Tibial nerve (tissue), 4 donors: Measurements from ENCODE around the gene SETD3. TPM values are rescaled to one million over a fixed set of nuclear protein-coding genes. Genes with fewer than 3 reads are reported as not detected.
A peak's percentile ranks its signal among the peaks of the same experiment; 100 is the strongest.

Source experiments
- DNase-seq, 2 donors: peaks; one replicate each; pipeline ENCODE4 v3.0.0-alpha.2; 2019; ENCODE audit warnings: low spot score in 2 of 2
- H3K27ac ChIP-seq, 4 donors: fragments of 200-600 bp; sonication (generic) in 3 of 4; one replicate each; pipeline ENCODE4 v1.5.1; 2017 to 2019; ENCODE audit warnings: mild to moderate bottlenecking in 1 of 4
- H3K27me3 ChIP-seq, 2 donors: fragments of 200-600 bp; sonication (generic) in 1 of 2; one replicate each; pipeline versions ENCODE4 v1.5.1 to v1.6.0; 2017 to 2019
- H3K36me3 ChIP-seq, 3 donors: fragments of 200-600 bp; sonication (generic); one replicate each; pipeline ENCODE4 v1.5.1; 2018 to 2019
- H3K4me1 ChIP-seq, 4 donors: fragments of 200-600 bp; sonication (generic) in 3 of 4; one replicate each; pipeline ENCODE4 v1.5.1; 2017 to 2019
- H3K4me3 ChIP-seq, 4 donors: fragments of 200-600 bp; sonication (generic) in 3 of 4; one replicate each; pipeline ENCODE4 v1.5.1; 2017 to 2019; ENCODE audit warnings: mild to moderate bottlenecking in 1 of 4, moderate library complexity in 1 of 4
- H3K9me3 ChIP-seq, 4 donors: fragments of 200-600 bp; sonication (generic) in 3 of 4; one replicate each; pipeline ENCODE4 v1.5.1; 2017 to 2019
- EP300 ChIP-seq, 2 donors: sonication (generic); formaldehyde crosslinking; IDR thresholded peaks; one replicate each; pipeline ENCODE4 v1.6.1; 2017; ENCODE audit warnings: antibody characterized with exemption in 2 of 2, mild to moderate bottlenecking in 1 of 2
- POLR2A ChIP-seq, 2 donors: fragments of 450-650 bp; IDR thresholded peaks; one replicate each; pipeline ENCODE4 v1.6.1; 2017; ENCODE audit warnings: antibody characterized with exemption in 2 of 2, mild to moderate bottlenecking in 2 of 2, moderate library complexity in 2 of 2
- WGBS, 2 donors: methylation state at CpG; one replicate each; pipeline ENCODE4 v1.1.5; 2018; 5-methylcytosine and 5-hydroxymethylcytosine counted together
- total RNA-seq, 4 donors: library from RNA; depleted of rRNA; stranded (reverse); fragments of >200 nt; gene quantifications; one replicate each; pipeline ENCODE4 v1.1.0, GENCODE V29; 2016
- TF ChIP-seq, protein P1 (sequence below), 5 experiments: fragments of 200-600 bp in 3 of 5; fragments of 450-650 bp in 2 of 5; sonication (generic) in 3 of 5; IDR thresholded peaks; one replicate each; pipeline ENCODE4 v1.5.1; 2016 to 2019; ENCODE audit warnings: antibody characterized with exemption in 5 of 5, mild to moderate bottlenecking in 3 of 5, moderate library complexity in 2 of 5

Gene SETD3
- total RNA-seq, 4 donors from 2014 or later, result 63.3 to 118 (median 80.6) TPM

DNA sequence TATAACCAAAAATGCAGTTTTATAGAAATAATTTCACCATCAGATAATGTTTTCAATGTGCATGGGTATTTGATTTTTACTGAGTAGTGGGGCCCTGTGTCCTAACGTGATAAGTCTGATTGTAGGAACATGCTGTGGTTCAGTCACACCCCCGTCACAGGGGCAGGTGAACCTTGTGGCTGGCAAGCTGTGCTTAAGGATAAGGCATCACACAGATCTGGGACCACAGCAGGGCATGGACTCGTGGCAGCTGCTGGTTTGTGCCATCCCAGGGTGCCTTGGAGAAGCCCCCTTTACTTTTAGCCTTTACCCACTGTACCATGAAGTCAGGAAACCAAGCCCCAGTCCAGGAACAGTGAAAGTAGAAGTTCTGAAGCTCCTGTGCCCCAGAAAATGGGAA is 17.2 kb upstream of the SETD3 start:
- H3K27me3 ChIP-seq, result no peaks in the 10 kb centered on the region
- no peaks in the 10 kb centered on the region for H3K4me1 ChIP-seq
- no peaks in the 10 kb centered on the region for H3K9me3 ChIP-seq
- TF ChIP-seq, protein P1, sequence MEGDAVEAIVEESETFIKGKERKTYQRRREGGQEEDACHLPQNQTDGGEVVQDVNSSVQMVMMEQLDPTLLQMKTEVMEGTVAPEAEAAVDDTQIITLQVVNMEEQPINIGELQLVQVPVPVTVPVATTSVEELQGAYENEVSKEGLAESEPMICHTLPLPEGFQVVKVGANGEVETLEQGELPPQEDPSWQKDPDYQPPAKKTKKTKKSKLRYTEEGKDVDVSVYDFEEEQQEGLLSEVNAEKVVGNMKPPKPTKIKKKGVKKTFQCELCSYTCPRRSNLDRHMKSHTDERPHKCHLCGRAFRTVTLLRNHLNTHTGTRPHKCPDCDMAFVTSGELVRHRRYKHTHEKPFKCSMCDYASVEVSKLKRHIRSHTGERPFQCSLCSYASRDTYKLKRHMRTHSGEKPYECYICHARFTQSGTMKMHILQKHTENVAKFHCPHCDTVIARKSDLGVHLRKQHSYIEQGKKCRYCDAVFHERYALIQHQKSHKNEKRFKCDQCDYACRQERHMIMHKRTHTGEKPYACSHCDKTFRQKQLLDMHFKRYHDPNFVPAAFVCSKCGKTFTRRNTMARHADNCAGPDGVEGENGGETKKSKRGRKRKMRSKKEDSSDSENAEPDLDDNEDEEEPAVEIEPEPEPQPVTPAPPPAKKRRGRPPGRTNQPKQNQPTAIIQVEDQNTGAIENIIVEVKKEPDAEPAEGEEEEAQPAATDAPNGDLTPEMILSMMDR (IDR thresholded peaks at IDR 0.05), result no peak
- 77 to 82% methylated on average over 3 of the region's 3 CpGs for WGBS, 2 donors
- H3K4me3 ChIP-seq, result no peak overlapping the region
- H3K27ac ChIP-seq, result no peak overlapping the region
- peaks cover 4 to 83% (median 10%) of the 10 kb centered on the region in 3 donors for H3K36me3 ChIP-seq
- no peak for DNase-seq

DNA sequence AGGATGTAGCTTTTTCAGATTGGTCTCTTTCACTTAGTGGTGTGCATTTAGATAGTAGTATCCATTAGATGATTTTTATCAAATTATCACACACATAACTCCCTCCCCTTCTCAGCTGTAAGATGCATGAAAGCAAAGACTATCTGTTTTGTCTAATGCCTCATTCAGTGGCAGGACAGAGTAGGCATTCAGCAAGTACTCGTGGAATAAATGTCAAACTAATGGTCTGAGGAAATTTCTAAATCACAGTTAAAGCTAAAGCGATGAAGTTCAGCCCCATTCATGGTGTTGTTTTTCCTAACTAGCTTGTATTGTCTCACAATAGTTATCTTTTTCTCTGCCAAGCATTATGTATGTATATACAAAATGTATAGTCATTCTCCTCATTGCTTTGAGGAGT is 16.7 kb upstream of the SETD3 start:
- H3K9me3 ChIP-seq, result no peaks in the 10 kb centered on the region
- 47 to 62% methylated on average over 2 of the region's 2 CpGs for WGBS, 2 donors
- no peak overlapping the region for H3K4me3 ChIP-seq
- no peaks in the 10 kb centered on the region for H3K4me1 ChIP-seq
- no peak for DNase-seq
- TF ChIP-seq, protein P1 (IDR thresholded peaks at IDR 0.05), result no peak
- TF ChIP-seq EP300 (IDR thresholded peaks at IDR 0.05) (no peak), POLR2A (IDR thresholded peaks at IDR 0.05) (no peak)
- peaks cover 0 to 83% (median 8%) of the 10 kb centered on the region in 3 donors for H3K36me3 ChIP-seq
- H3K27me3 ChIP-seq, result no peaks in the 10 kb centered on the region
- H3K27ac ChIP-seq, result no peak overlapping the region

DNA sequence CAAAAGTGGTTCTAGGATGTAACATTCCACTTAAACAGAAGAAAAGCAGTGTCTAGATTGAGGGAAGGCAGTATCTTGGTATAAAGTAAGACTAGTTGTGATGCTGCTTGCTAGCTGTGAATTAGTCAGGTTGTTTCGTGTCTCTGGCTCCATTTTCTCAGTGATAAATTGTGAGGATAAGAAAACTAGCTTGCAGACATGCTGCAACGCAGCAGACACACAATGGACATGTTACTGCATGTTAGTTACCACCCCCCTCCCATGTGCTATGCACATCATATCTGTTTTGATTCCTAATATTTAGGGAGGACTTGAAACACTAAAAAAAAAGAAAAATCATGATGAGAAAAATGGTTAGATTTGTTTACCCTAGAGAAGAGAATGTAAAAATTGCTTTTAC is 3.4 kb upstream of the SETD3 start:
- H3K4me1 ChIP-seq, result peaks cover 0 to 63% (median 23%) of the 10 kb centered on the region in 4 donors
- H3K27me3 ChIP-seq, result no peaks in the 10 kb centered on the region
- DNase-seq, result no peak
- no peak overlapping the region for H3K27ac ChIP-seq
- TF ChIP-seq, protein P1 (IDR thresholded peaks at IDR 0.05), result no peak
- TF ChIP-seq EP300 (IDR thresholded peaks at IDR 0.05), result no peak
- no peak for TF ChIP-seq POLR2A (IDR thresholded peaks at IDR 0.05)
- no peaks in the 10 kb centered on the region for H3K36me3 ChIP-seq
- H3K9me3 ChIP-seq, result no peaks in the 10 kb centered on the region
- no peak overlapping the region for H3K4me3 ChIP-seq
- WGBS, 2 donors, result 42 to 60% methylated on average over 2 of the region's 2 CpGs

DNA sequence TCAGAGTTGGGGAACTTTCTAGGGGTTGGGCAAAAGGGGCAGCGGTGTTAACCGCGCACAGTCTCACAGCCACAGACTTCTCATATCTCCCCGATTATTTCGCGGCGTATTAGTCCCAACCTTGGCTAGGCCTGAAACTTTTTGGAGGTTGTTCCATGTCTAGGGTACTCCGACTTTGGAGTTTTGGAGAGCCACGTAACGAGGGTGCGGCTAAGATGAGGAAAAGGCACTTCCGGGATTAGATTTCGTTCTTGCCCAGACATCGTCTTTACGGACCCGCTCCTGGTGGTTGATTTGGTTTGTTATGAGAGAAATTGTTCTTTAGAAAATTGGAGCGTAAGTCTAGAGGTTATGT is 1.1 kb upstream of the SETD3 start:
- Histone ChIP-seq H3K4me3 (peak overlapping the region; percentile 67 to 97 (median 92)), H3K36me3 (no peaks in the 10 kb centered on the region), H3K4me1 (peaks cover 0 to 70% (median 31%) of the 10 kb centered on the region in 4 donors), H3K27ac (peak overlapping the region; percentile 89 to 96 (median 96)), H3K27me3 (no peaks in the 10 kb centered on the region), H3K9me3 (no peaks in the 10 kb centered on the region)
- 0 to 1% methylated on average over 17 of the region's 17 CpGs for WGBS, 2 donors
- TF ChIP-seq EP300 (IDR thresholded peaks at IDR 0.05) (no peak), POLR2A (IDR thresholded peaks at IDR 0.05) (no peak)
- TF ChIP-seq, protein P1 (IDR thresholded peaks at IDR 0.05), result no peak
- DNase-seq, result no peak

DNA sequence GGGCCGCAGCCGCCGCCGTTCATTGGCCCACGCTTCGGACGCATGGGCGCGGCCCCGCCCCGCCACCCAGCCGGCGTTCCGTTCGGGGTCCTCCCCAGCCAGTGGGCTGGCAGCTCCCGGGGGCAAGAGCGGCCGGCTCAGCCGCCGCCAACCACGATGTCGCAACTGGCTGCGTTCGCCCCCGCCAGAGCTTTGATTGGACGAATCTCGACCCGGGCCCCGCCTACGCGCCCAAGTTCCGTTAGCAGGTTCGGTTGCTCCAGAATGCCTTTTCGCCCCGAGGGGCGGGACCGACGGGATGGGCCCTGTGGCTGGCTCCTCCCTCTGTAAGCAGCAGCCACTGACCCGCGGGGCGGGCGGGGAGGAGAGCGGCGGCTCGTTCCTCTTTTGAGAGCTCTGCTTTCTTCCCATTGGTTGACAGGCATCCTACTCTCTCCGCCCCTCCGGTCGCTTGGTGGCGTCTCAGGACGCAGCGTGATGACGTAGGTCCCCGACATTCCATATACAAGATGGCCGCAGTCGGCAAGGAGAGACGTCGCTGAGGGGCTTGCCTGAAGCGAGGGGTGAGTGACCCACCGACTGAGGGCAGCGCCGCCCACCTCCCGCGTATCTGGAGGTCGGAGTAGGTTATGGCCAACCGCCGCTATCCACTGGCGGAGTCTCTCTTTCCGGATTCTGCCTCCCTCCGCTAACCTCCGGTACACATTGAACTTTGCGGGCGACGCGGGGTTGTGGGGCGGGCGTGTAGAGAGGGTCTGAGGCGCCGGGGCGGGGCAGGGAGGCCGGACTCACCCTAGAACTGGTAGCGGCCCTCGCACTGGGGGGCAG is 472 bp upstream of the SETD3 start, which contains the start of gene CCNK:
CCNK (plus strand) TSS at position 493 of the 828 bp plus-strand sequence. CDS start 11,269 bp downstream, outside the sequence.
- peak; percentile 98 to 100 for DNase-seq
- TF ChIP-seq POLR2A (IDR thresholded peaks at IDR 0.05), result peak; percentile 88 to 95
- TF ChIP-seq, protein P1 (IDR thresholded peaks at IDR 0.05), result peak in 1 of 5 experiments; percentile 43
- TF ChIP-seq EP300 (IDR thresholded peaks at IDR 0.05), result peak; percentile 93 to 100
- WGBS, 2 donors, result 0% methylated on average over 42 to 64 of the region's 82 CpGs
- Histone ChIP-seq H3K27me3 (no peaks in the 10 kb centered on the region), H3K9me3 (no peaks in the 10 kb centered on the region), H3K27ac (peak within 1 kb of the TSS; percentile 89 to 96 (median 96)), H3K4me3 (peak within 1 kb of the TSS; percentile 68 to 97 (median 92)), H3K4me1 (peaks cover 0 to 67% (median 31%) of the 10 kb centered on the region in 4 donors), H3K36me3 (no peaks in the 10 kb centered on the region)
